Panc1 (cell line): Measurements from ENCODE around the gene TMEM131L. TPM values are rescaled to one million over a fixed set of nuclear protein-coding genes. Genes with fewer than 3 reads are reported as not detected.

Source experiments
- ATAC-seq: fragments of 200-7000 bp; cut with Tn5 transposase; 2 replicates; pipeline ENCODE4 v1.9.1; 2020; ENCODE audit warnings: mild to moderate bottlenecking, moderate library complexity
- BruUV-seq: library from RNA; stranded (reverse); fragments of 400-500 nt; replicated peaks from 2 replicates; lab custom pipeline; 2021; lab: Mats Ljungman, UMichigan
- CTCF ChIA-PET: fragments of 300-600 bp; sonication (Branson Sonifier 250); formaldehyde crosslinking; loops from one replicate; lab custom pipeline; 2022; ENCODE audit warnings: antibody characterized with exemption; lab: Charles Lee
- POLR2A ChIA-PET: fragments of 300-600 bp; sonication (Branson Sonifier 250); formaldehyde crosslinking; loops from one replicate; lab custom pipeline; 2022; ENCODE audit warnings: antibody characterized with exemption; lab: Charles Lee
- DNase-seq: peaks from one replicate; pipeline ENCODE4 v3.0.0-alpha.2; 2010; ENCODE audit warnings: low read depth, low spot score
- H3K27ac ChIP-seq: 2 replicates; pipeline ENCODE4 v1.5.1; 2011; ENCODE audit warnings: mild to moderate bottlenecking, low read length, inconsistent platforms
- H3K27me3 ChIP-seq: fragments of 200-500 bp; sonication (Bioruptor generic); 2 replicates; pipeline ENCODE4 v1.6.0; 2014; ENCODE audit warnings: low read length, inconsistent platforms; ENCODE audit not compliant: control insufficient read depth, insufficient read depth
- H3K36me3 ChIP-seq: fragments of 200-500 bp; sonication (Bioruptor generic); 2 replicates; pipeline ENCODE4 v1.5.1; 2014; ENCODE audit warnings: inconsistent platforms, mild to moderate bottlenecking, low read length, moderate library complexity; ENCODE audit not compliant: control insufficient read depth, insufficient read depth
- H3K4me1 ChIP-seq: 2 replicates; pipeline ENCODE4 v1.5.1; 2011; ENCODE audit warnings: inconsistent platforms, mild to moderate bottlenecking, low read length, moderate library complexity; ENCODE audit not compliant: control insufficient read depth, insufficient read depth
- H3K4me3 ChIP-seq, 2 experiments: 2 replicates each; pipeline ENCODE4 v1.5.1; 2011 to 2012; ENCODE audit warnings: low read depth in 2 of 2, low read length in 2 of 2, mild to moderate bottlenecking in 2 of 2, inconsistent platforms in 1 of 2, moderate library complexity in 1 of 2
- H3K9me3 ChIP-seq: fragments of 200-500 bp; sonication (Bioruptor generic); 2 replicates; pipeline ENCODE4 v1.5.1; 2014; ENCODE audit warnings: low read depth, mild to moderate bottlenecking, inconsistent platforms, low read length, moderate library complexity; ENCODE audit not compliant: control insufficient read depth, insufficient read depth
- POLR2AphosphoS5 ChIP-seq: IDR thresholded peaks from 2 replicates; pipeline ENCODE4 v1.6.1; 2012; ENCODE audit warnings: mild to moderate bottlenecking, low read depth, low read length, moderate library complexity
- REST ChIP-seq, 2 experiments: IDR thresholded peaks; 2 replicates each; pipeline ENCODE4 v1.6.1; 2011 to 2012; ENCODE audit warnings: low read depth in 2 of 2, control low read depth in 1 of 2, low read length in 1 of 2, mild to moderate bottlenecking in 1 of 2, moderate library complexity in 1 of 2; ENCODE audit not compliant: insufficient read depth in 1 of 2
- SIN3A ChIP-seq: IDR thresholded peaks from 2 replicates; pipeline ENCODE4 v1.6.1; 2012; ENCODE audit warnings: low read depth, mild to moderate bottlenecking, low read length, moderate library complexity, borderline replicate concordance; ENCODE audit not compliant: insufficient read depth
- TCF7L2 ChIP-seq: IDR thresholded peaks from 2 replicates; pipeline ENCODE4 v1.6.1; 2011; ENCODE audit warnings: mild to moderate bottlenecking, low read depth, low read length, inconsistent platforms
- in situ Hi-C: cut with HindIII; loops from 2 replicates; pipeline ENCODE4 v1.10.0; 2016; ENCODE audit warnings: low sequenced_read_pairs, low pct_unique_long_range_greater_than_20kb
- intact Hi-C: fragments of 100-400 bp; cut with micrococcal nuclease; formaldehyde crosslinking; loops from one replicate; pipeline ENCODE4 v1.10.0; 2022; ENCODE audit not compliant: unreplicated experiment
- total RNA-seq: library from RNA; stranded (reverse); gene quantifications from one replicate; pipeline ENCODE4 v1.2.1, GENCODE V29; 2021; ENCODE audit not compliant: unreplicated experiment
- TF ChIP-seq, protein P1 (sequence below): fragments of 450-650 bp; IDR thresholded peaks from 2 replicates; pipeline ENCODE4 v1.5.1; 2017; ENCODE audit warnings: mild to moderate bottlenecking

Gene TMEM131L
- total RNA-seq, 1 experiment from 2014 or later: 13.5 TPM

DNA sequence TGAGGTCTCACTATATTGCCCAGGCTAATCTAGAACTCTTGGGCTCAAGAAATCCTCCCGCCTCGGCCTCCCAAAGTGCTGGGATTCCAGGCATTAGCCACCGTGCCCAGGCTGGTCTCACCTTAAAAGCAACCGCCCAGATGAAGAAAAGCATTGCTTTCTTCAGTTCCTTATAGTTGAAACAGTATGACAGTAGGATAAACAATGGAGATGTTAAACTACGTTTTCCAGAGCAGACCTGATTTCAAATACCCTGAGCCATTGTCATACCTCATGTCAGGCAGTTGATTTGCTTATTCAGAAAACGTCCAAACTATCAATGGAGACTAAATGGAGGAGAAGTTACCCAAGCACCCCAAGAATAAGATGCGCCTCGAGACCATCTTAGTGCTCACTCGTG, 26.3 kb upstream of the TMEM131L start:
- DNase-seq (no peak), ATAC-seq (no peak)
- Histone ChIP-seq H3K27me3 (no peaks in the 10 kb centered on the region), H3K4me1 (no peaks in the 10 kb centered on the region), H3K4me3 (no peak overlapping the region), H3K27ac (no peak overlapping the region), H3K36me3 (no peaks in the 10 kb centered on the region), H3K9me3 (no peaks in the 10 kb centered on the region)
- in situ Hi-C loops (no loop called here), intact Hi-C loops (no loop called here)
- ChIA-PET CTCF (no interaction called here), POLR2A (no interaction called here)
- no peak for TF ChIP-seq REST (IDR thresholded peaks at IDR 0.05; ENCODE audit: insufficient read depth in 1 of 2, low read depth in 2 of 2, low read length in 1 of 2)
- no peak for TF ChIP-seq POLR2AphosphoS5
- TF ChIP-seq SIN3A: no peak
- TF ChIP-seq, protein P1, sequence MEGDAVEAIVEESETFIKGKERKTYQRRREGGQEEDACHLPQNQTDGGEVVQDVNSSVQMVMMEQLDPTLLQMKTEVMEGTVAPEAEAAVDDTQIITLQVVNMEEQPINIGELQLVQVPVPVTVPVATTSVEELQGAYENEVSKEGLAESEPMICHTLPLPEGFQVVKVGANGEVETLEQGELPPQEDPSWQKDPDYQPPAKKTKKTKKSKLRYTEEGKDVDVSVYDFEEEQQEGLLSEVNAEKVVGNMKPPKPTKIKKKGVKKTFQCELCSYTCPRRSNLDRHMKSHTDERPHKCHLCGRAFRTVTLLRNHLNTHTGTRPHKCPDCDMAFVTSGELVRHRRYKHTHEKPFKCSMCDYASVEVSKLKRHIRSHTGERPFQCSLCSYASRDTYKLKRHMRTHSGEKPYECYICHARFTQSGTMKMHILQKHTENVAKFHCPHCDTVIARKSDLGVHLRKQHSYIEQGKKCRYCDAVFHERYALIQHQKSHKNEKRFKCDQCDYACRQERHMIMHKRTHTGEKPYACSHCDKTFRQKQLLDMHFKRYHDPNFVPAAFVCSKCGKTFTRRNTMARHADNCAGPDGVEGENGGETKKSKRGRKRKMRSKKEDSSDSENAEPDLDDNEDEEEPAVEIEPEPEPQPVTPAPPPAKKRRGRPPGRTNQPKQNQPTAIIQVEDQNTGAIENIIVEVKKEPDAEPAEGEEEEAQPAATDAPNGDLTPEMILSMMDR: no peak
- no peak for TF ChIP-seq TCF7L2
- BruUV-seq: no TSS peak

DNA sequence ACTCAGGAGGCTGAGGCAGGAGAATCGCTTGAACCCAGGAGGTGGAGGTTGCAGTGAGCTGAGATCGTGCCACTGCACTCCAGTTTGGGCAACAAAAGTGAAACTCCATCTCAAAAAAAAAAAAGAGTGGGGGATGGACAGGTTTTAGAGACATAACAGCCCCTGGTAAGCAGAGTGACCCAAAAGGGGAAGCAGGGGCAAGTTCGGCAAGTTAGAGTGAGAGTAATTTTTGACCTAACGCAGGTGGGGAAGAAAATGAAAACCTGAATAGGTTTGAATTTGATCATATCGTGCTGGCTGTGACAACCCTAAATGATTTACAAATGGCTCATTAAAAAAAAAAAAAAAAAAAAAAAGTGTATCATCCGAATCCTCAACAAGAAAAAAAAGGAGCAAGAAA, 25.7 kb upstream of the TMEM131L start:
- Histone ChIP-seq H3K9me3 (no peaks in the 10 kb centered on the region), H3K36me3 (no peaks in the 10 kb centered on the region), H3K4me1 (no peaks in the 10 kb centered on the region), H3K27ac (no peak overlapping the region), H3K4me3 (no peak overlapping the region), H3K27me3 (no peaks in the 10 kb centered on the region)
- ATAC-seq (no peak), DNase-seq (no peak)
- BruUV-seq: no TSS peak
- ChIA-PET CTCF (no interaction called here), POLR2A (no interaction called here)
- TF ChIP-seq POLR2AphosphoS5 (no peak), REST (IDR thresholded peaks at IDR 0.05; ENCODE audit: insufficient read depth in 1 of 2, low read depth in 2 of 2, low read length in 1 of 2) (no peak), SIN3A (no peak), TCF7L2 (no peak)
- TF ChIP-seq, protein P1: no peak
- in situ Hi-C loops: no loop called here
- intact Hi-C loops: no loop called here
